Esophagus squamous epithelium (tissue), 5 donors: ENCODE data around the gene ZC2HC1B. TPM values are rescaled to one million over a fixed set of nuclear protein-coding genes. Genes with fewer than 3 reads are reported as not detected.

ENCODE experiments used
- DNase-seq: peaks from one replicate; lab custom pipeline; 2025; lab: John Stamatoyannopoulos, UW
- H3K27ac ChIP-seq, 4 donors: fragments of 200-600 bp; sonication (generic); one replicate each; pipeline ENCODE4 v1.5.1; 2016 to 2019; ENCODE audit warnings: mild to moderate bottlenecking in 1 of 4
- H3K27me3 ChIP-seq, 4 donors: fragments of 200-600 bp; sonication (generic); 1 replicate in 3 of 4; 2 replicates in 1 of 4; pipeline versions ENCODE4 v1.5.1 to v1.6.0; 2017 to 2021; ENCODE audit warnings: antibody characterized with exemption in 1 of 4
- H3K36me3 ChIP-seq, 3 donors: fragments of 200-600 bp; sonication (generic); one replicate each; pipeline ENCODE4 v1.5.1; 2016 to 2019
- H3K4me1 ChIP-seq, 3 donors: fragments of 200-600 bp; sonication (generic); one replicate each; pipeline ENCODE4 v1.5.1; 2017 to 2019
- H3K4me3 ChIP-seq, 4 donors: fragments of 200-600 bp; sonication (generic); 1 replicate in 3 of 4; 2 replicates in 1 of 4; pipeline ENCODE4 v1.5.1; 2016 to 2019; ENCODE audit warnings: mild to moderate bottlenecking in 2 of 4, moderate library complexity in 1 of 4
- H3K9me3 ChIP-seq, 3 donors: fragments of 200-600 bp; sonication (generic); one replicate each; pipeline ENCODE4 v1.5.1; 2016 to 2019
- CTCF ChIP-seq, 6 experiments: fragments of 450-650 bp in 4 of 6; fragments of 200-600 bp in 2 of 6; sonication (generic) in 2 of 6; IDR thresholded peaks; one replicate each; pipeline ENCODE4 v1.5.1; 2016 to 2019; ENCODE audit warnings: antibody characterized with exemption in 6 of 6, mild to moderate bottlenecking in 4 of 6, moderate library complexity in 4 of 6
- POLR2A ChIP-seq, 4 donors: fragments of 450-650 bp; IDR thresholded peaks; one replicate each; pipeline ENCODE4 v1.6.1; 2017; ENCODE audit warnings: antibody characterized with exemption in 4 of 4, mild to moderate bottlenecking in 4 of 4, moderate library complexity in 3 of 4
- WGBS, 2 donors: methylation state at CpG; one replicate each; pipeline ENCODE4 v1.1.5; 2018; 5-methylcytosine and 5-hydroxymethylcytosine counted together
- intact Hi-C: fragments of 100-400 bp; cut with DNase I; formaldehyde crosslinking; loops from one replicate; pipeline ENCODE4 v1.15.0; 2022
- small RNA-seq, 4 donors: library from RNA; depleted of rRNA; stranded (forward); fragments of <200 nt; gene quantifications; one replicate each; pipeline ENCODE3, GENCODE V24; 2016
- total RNA-seq, 4 donors: library from RNA; depleted of rRNA; stranded (reverse); fragments of >200 nt; gene quantifications; one replicate each; pipeline ENCODE4 v1.1.0, GENCODE V29; 2016
- donor health status: DM: yes; HTN: yes; CAD: no.

ZC2HC1B gene
- total RNA-seq, 4 donors from 2014 or later = not detected

GRCh38 chr6:143984666-143985065 lies 120.4 kb downstream of the ZC2HC1B start:
- TF ChIP-seq POLR2A (IDR thresholded peaks at IDR 0.05) (no peak), CTCF (IDR thresholded peaks at IDR 0.05) (no peak)
- H3K36me3 ChIP-seq = no peaks in the 10 kb centered on the region

GRCh38 chr6:143986463-143987065 lies 122.3 kb downstream of the ZC2HC1B start:
- Histone ChIP-seq H3K4me1 (no peaks in the 10 kb centered on the region), H3K27me3 (no peaks in the 10 kb centered on the region), H3K9me3 (no peaks in the 10 kb centered on the region), H3K4me3 (no peak overlapping the region), H3K27ac (no peak overlapping the region), H3K36me3 (no peaks in the 10 kb centered on the region)
- TF ChIP-seq POLR2A (IDR thresholded peaks at IDR 0.05) (no peak), CTCF (IDR thresholded peaks at IDR 0.05) (no peak)
- DNase-seq = no peak
- intact Hi-C loops = no loop called here
- WGBS, 2 donors = 73 to 82% methylated on average over 5 of the region's 5 CpGs

More at GRCh38 chr6:143984666-143985065, 120.4 kb downstream of the ZC2HC1B start:
- no peaks in the 10 kb centered on the region for H3K27me3 ChIP-seq
- intact Hi-C loops = no loop called here
- H3K27ac ChIP-seq = no peak overlapping the region
- H3K4me3 ChIP-seq = no peak overlapping the region
- 66 to 71% methylated on average over 2 of the region's 2 CpGs for WGBS, 2 donors
- no peaks in the 10 kb centered on the region for H3K9me3 ChIP-seq
- DNase-seq = no peak
- H3K4me1 ChIP-seq = no peaks in the 10 kb centered on the region

Small RNA genes within 50 kb of the gene (small RNA-seq; reads per million reads assigned to genes)
- 0 reads per million in 4 donors for gene ZC2HC1B

Other genes starting within 250 kb of the ZC2HC1B start
- gene PHACTR2, start 186.5 kb upstream of the ZC2HC1B start, total RNA-seq = 10 to 100 TPM; 25.1 to 76.9 (median 45.1) TPM
- gene LTV1, start 21.1 kb upstream of the ZC2HC1B start, total RNA-seq = 10 to 100 TPM; 15.5 to 23.1 (median 20.4) TPM
- 10 to 100 TPM; 14.2 to 25.4 (median 15.8) TPM for gene PLAGL1, start 143.8 kb downstream of the ZC2HC1B start, total RNA-seq
- 100 to 1,000 TPM; 135 to 201 (median 169) TPM for gene SF3B5, start 231.1 kb downstream of the ZC2HC1B start, total RNA-seq